HG02763 (cell line): ENCODE measurements around the gene DDX1.

ENCODE experiments used
- ATAC-seq: cut with Tn5 transposase; IDR thresholded peaks from one replicate; pipeline ENCODE4 v1.9.1; 2021; ENCODE audit warnings: mild to moderate bottlenecking, moderate library complexity; ENCODE audit not compliant: unreplicated experiment

The DDX1 gene

GRCh38 chr2:15658911-15659310, 67.2 kb downstream of the DDX1 start:
- no peak for ATAC-seq

GRCh38 chr2:15660491-15661294, 69.0 kb downstream of the DDX1 start:
- ATAC-seq: no peak

GRCh38 chr2:15661295-15661569, 69.6 kb downstream of the DDX1 start:
- ATAC-seq: no peak

- no peak for ATAC-seq
Measured at GRCh38 chr2:15662026-15662425, 70.4 kb downstream of the DDX1 start.

- ATAC-seq: no peak
Measured at GRCh38 chr2:15662579-15662978, 70.9 kb downstream of the DDX1 start.

- no peak for ATAC-seq
Measured at GRCh38 chr2:15663802-15664201, 72.1 kb downstream of the DDX1 start.

GRCh38 chr2:15664273-15665066, 72.8 kb downstream of the DDX1 start:
- ATAC-seq: no peak

GRCh38 chr2:15665067-15665942, 73.6 kb downstream of the DDX1 start:
- no peak for ATAC-seq

GRCh38 chr2:15665943-15666460, 74.3 kb downstream of the DDX1 start:
- no peak for ATAC-seq

- no peak for ATAC-seq
Measured at GRCh38 chr2:15666861-15667808, 75.5 kb downstream of the DDX1 start.

- no peak for ATAC-seq
Measured at GRCh38 chr2:15667809-15668556, 76.3 kb downstream of the DDX1 start.

GRCh38 chr2:15668611-15669305, 77.1 kb downstream of the DDX1 start:
- ATAC-seq: no peak

- ATAC-seq: no peak
Measured at GRCh38 chr2:15669375-15669910, 77.8 kb downstream of the DDX1 start.

- ATAC-seq: no peak
Measured at GRCh38 chr2:15670469-15670868, 78.8 kb downstream of the DDX1 start.

GRCh38 chr2:15670981-15671380, 79.3 kb downstream of the DDX1 start:
- no peak for ATAC-seq

- ATAC-seq: no peak
Measured at GRCh38 chr2:15671409-15671808, 79.7 kb downstream of the DDX1 start.

- ATAC-seq: no peak
Measured at GRCh38 chr2:15671842-15672815, 80.5 kb downstream of the DDX1 start.
